ENCODE measurements around the gene ENTR1.

DNA sequence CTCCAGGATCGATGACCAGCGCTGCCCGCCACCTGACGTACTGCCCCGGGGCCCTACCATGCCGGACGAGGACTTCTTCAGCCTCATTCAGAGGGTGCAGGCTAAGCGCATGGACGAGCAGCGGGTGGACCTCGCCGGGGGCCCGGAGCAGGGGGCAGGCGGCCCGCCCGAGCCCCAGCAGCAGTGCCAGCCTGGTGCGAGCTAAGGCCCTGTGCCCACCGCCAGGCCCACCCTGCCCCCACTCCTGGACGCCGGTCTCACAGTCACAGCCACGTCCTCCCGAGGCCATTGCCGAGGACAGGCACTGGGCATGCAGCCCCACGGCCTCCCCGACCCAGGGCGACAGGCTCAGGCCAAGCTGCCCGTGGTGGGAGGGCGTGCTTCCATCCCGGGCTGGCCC is 52.4 kb downstream of the ENTR1 start:
- TF ChIP-seq SETDB1 (IDR thresholded peaks at IDR 0.05; ENCODE audit: insufficient read length, low read length) (no peak), ZBTB21 (tag by site-specific recombination; IDR thresholded peaks at IDR 0.05) (no peak), FEZF1 (tag by site-specific recombination; IDR thresholded peaks at IDR 0.05) (no peak), ZNF555 (tag by site-specific recombination; conservative IDR thresholded peaks at IDR 0.05) (no peak)
- TF ChIP-seq, protein P1, sequence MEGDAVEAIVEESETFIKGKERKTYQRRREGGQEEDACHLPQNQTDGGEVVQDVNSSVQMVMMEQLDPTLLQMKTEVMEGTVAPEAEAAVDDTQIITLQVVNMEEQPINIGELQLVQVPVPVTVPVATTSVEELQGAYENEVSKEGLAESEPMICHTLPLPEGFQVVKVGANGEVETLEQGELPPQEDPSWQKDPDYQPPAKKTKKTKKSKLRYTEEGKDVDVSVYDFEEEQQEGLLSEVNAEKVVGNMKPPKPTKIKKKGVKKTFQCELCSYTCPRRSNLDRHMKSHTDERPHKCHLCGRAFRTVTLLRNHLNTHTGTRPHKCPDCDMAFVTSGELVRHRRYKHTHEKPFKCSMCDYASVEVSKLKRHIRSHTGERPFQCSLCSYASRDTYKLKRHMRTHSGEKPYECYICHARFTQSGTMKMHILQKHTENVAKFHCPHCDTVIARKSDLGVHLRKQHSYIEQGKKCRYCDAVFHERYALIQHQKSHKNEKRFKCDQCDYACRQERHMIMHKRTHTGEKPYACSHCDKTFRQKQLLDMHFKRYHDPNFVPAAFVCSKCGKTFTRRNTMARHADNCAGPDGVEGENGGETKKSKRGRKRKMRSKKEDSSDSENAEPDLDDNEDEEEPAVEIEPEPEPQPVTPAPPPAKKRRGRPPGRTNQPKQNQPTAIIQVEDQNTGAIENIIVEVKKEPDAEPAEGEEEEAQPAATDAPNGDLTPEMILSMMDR (tag by site-specific recombination; IDR thresholded peaks at IDR 0.05): no peak
- TF ChIP-seq, protein P2, sequence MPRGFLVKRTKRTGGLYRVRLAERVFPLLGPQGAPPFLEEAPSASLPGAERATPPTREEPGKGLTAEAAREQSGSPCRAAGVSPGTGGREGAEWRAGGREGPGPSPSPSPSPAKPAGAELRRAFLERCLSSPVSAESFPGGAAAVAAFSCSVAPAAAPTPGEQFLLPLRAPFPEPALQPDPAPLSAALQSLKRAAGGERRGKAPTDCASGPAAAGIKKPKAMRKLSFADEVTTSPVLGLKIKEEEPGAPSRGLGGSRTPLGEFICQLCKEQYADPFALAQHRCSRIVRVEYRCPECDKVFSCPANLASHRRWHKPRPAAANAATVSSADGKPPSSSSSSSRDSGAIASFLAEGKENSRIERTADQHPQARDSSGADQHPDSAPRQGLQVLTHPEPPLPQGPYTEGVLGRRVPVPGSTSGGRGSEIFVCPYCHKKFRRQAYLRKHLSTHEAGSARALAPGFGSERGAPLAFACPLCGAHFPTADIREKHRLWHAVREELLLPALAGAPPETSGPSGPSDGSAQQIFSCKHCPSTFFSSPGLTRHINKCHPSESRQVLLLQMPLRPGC (tag by site-specific recombination; IDR thresholded peaks at IDR 0.05): no peak
- TF ChIP-seq, protein P3, sequence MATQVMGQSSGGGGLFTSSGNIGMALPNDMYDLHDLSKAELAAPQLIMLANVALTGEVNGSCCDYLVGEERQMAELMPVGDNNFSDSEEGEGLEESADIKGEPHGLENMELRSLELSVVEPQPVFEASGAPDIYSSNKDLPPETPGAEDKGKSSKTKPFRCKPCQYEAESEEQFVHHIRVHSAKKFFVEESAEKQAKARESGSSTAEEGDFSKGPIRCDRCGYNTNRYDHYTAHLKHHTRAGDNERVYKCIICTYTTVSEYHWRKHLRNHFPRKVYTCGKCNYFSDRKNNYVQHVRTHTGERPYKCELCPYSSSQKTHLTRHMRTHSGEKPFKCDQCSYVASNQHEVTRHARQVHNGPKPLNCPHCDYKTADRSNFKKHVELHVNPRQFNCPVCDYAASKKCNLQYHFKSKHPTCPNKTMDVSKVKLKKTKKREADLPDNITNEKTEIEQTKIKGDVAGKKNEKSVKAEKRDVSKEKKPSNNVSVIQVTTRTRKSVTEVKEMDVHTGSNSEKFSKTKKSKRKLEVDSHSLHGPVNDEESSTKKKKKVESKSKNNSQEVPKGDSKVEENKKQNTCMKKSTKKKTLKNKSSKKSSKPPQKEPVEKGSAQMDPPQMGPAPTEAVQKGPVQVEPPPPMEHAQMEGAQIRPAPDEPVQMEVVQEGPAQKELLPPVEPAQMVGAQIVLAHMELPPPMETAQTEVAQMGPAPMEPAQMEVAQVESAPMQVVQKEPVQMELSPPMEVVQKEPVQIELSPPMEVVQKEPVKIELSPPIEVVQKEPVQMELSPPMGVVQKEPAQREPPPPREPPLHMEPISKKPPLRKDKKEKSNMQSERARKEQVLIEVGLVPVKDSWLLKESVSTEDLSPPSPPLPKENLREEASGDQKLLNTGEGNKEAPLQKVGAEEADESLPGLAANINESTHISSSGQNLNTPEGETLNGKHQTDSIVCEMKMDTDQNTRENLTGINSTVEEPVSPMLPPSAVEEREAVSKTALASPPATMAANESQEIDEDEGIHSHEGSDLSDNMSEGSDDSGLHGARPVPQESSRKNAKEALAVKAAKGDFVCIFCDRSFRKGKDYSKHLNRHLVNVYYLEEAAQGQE (tag by site-specific recombination; IDR thresholded peaks at IDR 0.05): no peak
- TF ChIP-seq, protein P4, sequence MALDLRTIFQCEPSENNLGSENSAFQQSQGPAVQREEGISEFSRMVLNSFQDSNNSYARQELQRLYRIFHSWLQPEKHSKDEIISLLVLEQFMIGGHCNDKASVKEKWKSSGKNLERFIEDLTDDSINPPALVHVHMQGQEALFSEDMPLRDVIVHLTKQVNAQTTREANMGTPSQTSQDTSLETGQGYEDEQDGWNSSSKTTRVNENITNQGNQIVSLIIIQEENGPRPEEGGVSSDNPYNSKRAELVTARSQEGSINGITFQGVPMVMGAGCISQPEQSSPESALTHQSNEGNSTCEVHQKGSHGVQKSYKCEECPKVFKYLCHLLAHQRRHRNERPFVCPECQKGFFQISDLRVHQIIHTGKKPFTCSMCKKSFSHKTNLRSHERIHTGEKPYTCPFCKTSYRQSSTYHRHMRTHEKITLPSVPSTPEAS (tag by site-specific recombination; IDR thresholded peaks at IDR 0.05): no peak
- TF ChIP-seq, protein P5, sequence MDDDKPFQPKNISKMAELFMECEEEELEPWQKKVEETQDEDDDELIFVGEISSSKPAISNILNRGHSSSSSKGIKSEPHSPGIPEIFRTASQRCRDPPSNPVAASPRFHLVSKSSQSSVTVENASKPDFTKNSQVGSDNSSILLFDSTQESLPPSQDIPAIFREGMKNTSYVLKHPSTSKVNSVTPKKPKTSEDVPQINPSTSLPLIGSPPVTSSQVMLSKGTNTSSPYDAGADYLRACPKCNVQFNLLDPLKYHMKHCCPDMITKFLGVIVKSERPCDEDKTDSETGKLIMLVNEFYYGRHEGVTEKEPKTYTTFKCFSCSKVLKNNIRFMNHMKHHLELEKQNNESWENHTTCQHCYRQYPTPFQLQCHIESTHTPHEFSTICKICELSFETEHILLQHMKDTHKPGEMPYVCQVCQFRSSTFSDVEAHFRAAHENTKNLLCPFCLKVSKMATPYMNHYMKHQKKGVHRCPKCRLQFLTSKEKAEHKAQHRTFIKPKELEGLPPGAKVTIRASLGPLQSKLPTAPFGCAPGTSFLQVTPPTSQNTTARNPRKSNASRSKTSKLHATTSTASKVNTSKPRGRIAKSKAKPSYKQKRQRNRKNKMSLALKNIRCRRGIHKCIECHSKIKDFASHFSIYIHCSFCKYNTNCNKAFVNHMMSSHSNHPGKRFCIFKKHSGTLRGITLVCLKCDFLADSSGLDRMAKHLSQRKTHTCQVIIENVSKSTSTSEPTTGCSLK (tag by site-specific recombination; IDR thresholded peaks at IDR 0.05): no peak
- TF ChIP-seq, protein P6, sequence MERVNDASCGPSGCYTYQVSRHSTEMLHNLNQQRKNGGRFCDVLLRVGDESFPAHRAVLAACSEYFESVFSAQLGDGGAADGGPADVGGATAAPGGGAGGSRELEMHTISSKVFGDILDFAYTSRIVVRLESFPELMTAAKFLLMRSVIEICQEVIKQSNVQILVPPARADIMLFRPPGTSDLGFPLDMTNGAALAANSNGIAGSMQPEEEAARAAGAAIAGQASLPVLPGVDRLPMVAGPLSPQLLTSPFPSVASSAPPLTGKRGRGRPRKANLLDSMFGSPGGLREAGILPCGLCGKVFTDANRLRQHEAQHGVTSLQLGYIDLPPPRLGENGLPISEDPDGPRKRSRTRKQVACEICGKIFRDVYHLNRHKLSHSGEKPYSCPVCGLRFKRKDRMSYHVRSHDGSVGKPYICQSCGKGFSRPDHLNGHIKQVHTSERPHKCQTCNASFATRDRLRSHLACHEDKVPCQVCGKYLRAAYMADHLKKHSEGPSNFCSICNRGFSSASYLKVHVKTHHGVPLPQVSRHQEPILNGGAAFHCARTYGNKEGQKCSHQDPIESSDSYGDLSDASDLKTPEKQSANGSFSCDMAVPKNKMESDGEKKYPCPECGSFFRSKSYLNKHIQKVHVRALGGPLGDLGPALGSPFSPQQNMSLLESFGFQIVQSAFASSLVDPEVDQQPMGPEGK (tag by site-specific recombination; IDR thresholded peaks at IDR 0.05): no peak

Measured in HEK293 (cell line).